Motor neuron (in vitro differentiated cells): Measurements from ENCODE around the gene CDK13. TPM values are rescaled to one million over a fixed set of nuclear protein-coding genes. Genes with fewer than 3 reads are reported as not detected.
"Not testable (repeated sequence)": the region's sequence is repeated elsewhere in the genome, so short reads cannot be mapped to it uniquely, and the experiment has no call there.

Experiments used
- ATAC-seq, 8 experiments: fragments of 200-7000 bp; cut with Tn5 transposase; replicated peaks in 6 of 8; 2 replicates each; pipeline ENCODE4 v1.8.0; 2021; ENCODE audit warnings: mild to moderate bottlenecking in 8 of 8, moderate library complexity in 8 of 8
- H3K27ac ChIP-seq, 2 donors: fragments of 250-450 bp; sonication (Bioruptor Pico); 2 replicates each; pipeline ENCODE4 v1.9.0; 2021; ENCODE audit warnings: antibody characterized with exemption in 2 of 2, mild to moderate bottlenecking in 2 of 2, moderate library complexity in 1 of 2
- H3K4me1 ChIP-seq, 2 donors: fragments of 250-450 bp; sonication (Bioruptor Pico); replicated peaks in 1 of 2; 2 replicates each; pipeline ENCODE4 v1.6.1; 2021; ENCODE audit warnings: antibody characterized with exemption in 2 of 2, mild to moderate bottlenecking in 2 of 2, moderate library complexity in 1 of 2
- H3K4me3 ChIP-seq, 5 donors: fragments of 250-450 bp; sonication (Bioruptor Pico); 2 replicates each; pipeline ENCODE4 v1.9.0; 2021; ENCODE audit warnings: antibody characterized with exemption in 5 of 5, mild to moderate bottlenecking in 5 of 5, moderate library complexity in 4 of 5
- WGBS, 10 experiments: fragments of 450-650 bp; shearing (Covaris generic); methylation state at CpG; one replicate each; pipeline ENCODE4 v1.0.0; 2022; 5-methylcytosine and 5-hydroxymethylcytosine counted together
- in situ Hi-C, 9 experiments: fragments of 400-800 bp; cut with MboI; loops; one replicate each; pipeline ENCODE4 v1.15.0; 2021; ENCODE audit warnings: low sequenced_read_pairs in 9 of 9, low pct_unique_long_range_greater_than_20kb in 2 of 9; ENCODE audit not compliant: unreplicated experiment in 9 of 9
- total RNA-seq, 8 experiments: library from RNA; unstranded; fragments of 300-600 nt; gene quantifications; 2 replicates each; pipeline versions ENCODE4 v1.2.3 to v1.2.4, GENCODE V29; 2022

CDK13 gene
- total RNA-seq, 8 experiments from 2014 or later: 36.7 to 97.9 (median 53.9) TPM

GRCh38 chr7:40097728-40098127, 147.7 kb downstream of the CDK13 start:
- ATAC-seq: no peak
- in situ Hi-C loops: no loop called here
- WGBS, 10 experiments: 60 to 100% (median 89%) methylated on average over 1 to 2 of the region's 2 CpGs; no CpG with 5 or more reads in 1 of the 10 experiments
- no peak overlapping the region for H3K4me3 ChIP-seq
- no peak overlapping the region for H3K27ac ChIP-seq
- no peaks in the 10 kb centered on the region for H3K4me1 ChIP-seq

GRCh38 chr7:40098810-40099209, 148.8 kb downstream of the CDK13 start:
- Histone ChIP-seq H3K4me3 (no peak overlapping the region), H3K4me1 (no peaks in the 10 kb centered on the region), H3K27ac (no peak overlapping the region)
- in situ Hi-C loops: no loop called here
- no peak for ATAC-seq

- in situ Hi-C loops: no loop called here
- no peak for ATAC-seq
- WGBS, 10 experiments: 76 to 100% (median 93%) methylated on average over 1 to 4 of the region's 4 CpGs
- H3K27ac ChIP-seq: no peak overlapping the region
- no peaks in the 10 kb centered on the region for H3K4me1 ChIP-seq
- no peak overlapping the region for H3K4me3 ChIP-seq
Observed at GRCh38 chr7:40099837-40100236, 149.8 kb downstream of the CDK13 start.

GRCh38 chr7:40101201-40101600, 151.1 kb downstream of the CDK13 start:
- Histone ChIP-seq H3K27ac (no peak overlapping the region), H3K4me3 (no peak overlapping the region), H3K4me1 (no peaks in the 10 kb centered on the region)
- in situ Hi-C loops: no loop called here
- 62 to 98% (median 90%) methylated on average over 1 to 3 of the region's 3 CpGs; no CpG with 5 or more reads in 1 of the 10 experiments for WGBS, 10 experiments
- no peak for ATAC-seq

GRCh38 chr7:40102897-40103296, 152.8 kb downstream of the CDK13 start:
- ATAC-seq: no peak
- H3K4me1 ChIP-seq: no peaks in the 10 kb centered on the region
- no peak overlapping the region for H3K4me3 ChIP-seq
- H3K27ac ChIP-seq: no peak overlapping the region
- in situ Hi-C loops: no loop called here
- 82 to 100% (median 96%) methylated on average over 1 to 2 of the region's 2 CpGs; no CpG with 5 or more reads in 2 of the 10 experiments for WGBS, 10 experiments

- no peak for ATAC-seq
- H3K4me3 ChIP-seq: no peak overlapping the region
- in situ Hi-C loops: no loop called here
- no peaks in the 10 kb centered on the region for H3K4me1 ChIP-seq
- H3K27ac ChIP-seq: no peak overlapping the region
- WGBS, 10 experiments: 58 to 100% (median 91%) methylated on average over 2 to 4 of the region's 4 CpGs
Observed at GRCh38 chr7:40105879-40106473, 155.9 kb downstream of the CDK13 start.

- no peak for ATAC-seq
- WGBS, 10 experiments: 83 to 100% (median 94%) methylated on average over 1 to 2 of the region's 2 CpGs; no CpG with 5 or more reads in 2 of the 10 experiments
- Histone ChIP-seq H3K27ac (no peak overlapping the region), H3K4me3 (no peak overlapping the region), H3K4me1 (peaks cover 4 to 9% of the 10 kb centered on the region in 2 donors)
- in situ Hi-C loops: no loop called here
Observed at GRCh38 chr7:40115936-40116335, 165.9 kb downstream of the CDK13 start.

GRCh38 chr7:40117199-40117598, 167.1 kb downstream of the CDK13 start:
- H3K4me3 ChIP-seq, in situ Hi-C loops, H3K4me1 ChIP-seq, H3K27ac ChIP-seq, ATAC-seq: not testable (repeated sequence)
- 87 to 100% (median 100%) methylated on average over 2 to 8 of the region's 9 CpGs; no CpG with 5 or more reads in 1 of the 10 experiments for WGBS, 10 experiments

GRCh38 chr7:40118201-40118600, 168.1 kb downstream of the CDK13 start:
- 81 to 100% (median 94%) methylated on average over 3 to 7 of the region's 7 CpGs; no CpG with 5 or more reads in 2 of the 10 experiments for whole genome bisulfite sequencing, 10 experiments

GRCh38 chr7:40120020-40120419, 170.0 kb downstream of the CDK13 start:
- H3K4me3 ChIP-seq: no peak overlapping the region
- WGBS, 10 experiments: 40 to 100% (median 70%) methylated on average over 1 to 5 of the region's 5 CpGs; no CpG with 5 or more reads in 2 of the 10 experiments
- ATAC-seq: peak in 5 of 8 experiments; percentile 62 to 83 (median 72)
- no peak overlapping the region for H3K27ac ChIP-seq
- peaks cover 4 to 9% of the 10 kb centered on the region in 2 donors for H3K4me1 ChIP-seq
- in situ Hi-C loops: no loop called here

More at GRCh38 chr7:40118201-40118600, 168.1 kb downstream of the CDK13 start:
- H3K27ac ChIP-seq, in situ Hi-C loops, H3K4me3 ChIP-seq, ATAC-seq, H3K4me1 ChIP-seq: not testable (repeated sequence)

- ATAC-seq, in situ Hi-C loops, H3K4me3 ChIP-seq, H3K27ac ChIP-seq, H3K4me1 ChIP-seq: not testable (repeated sequence)
- 91 to 100% (median 95%) methylated on average over 1 to 14 of the region's 14 CpGs for WGBS, 10 experiments
Observed at GRCh38 chr7:40122100-40122939, 172.3 kb downstream of the CDK13 start.

- no peak for ATAC-seq
- H3K27ac ChIP-seq: no peak overlapping the region
- H3K4me1 ChIP-seq: peaks cover 4 to 9% of the 10 kb centered on the region in 2 donors
- H3K4me3 ChIP-seq: no peak overlapping the region
- in situ Hi-C loops: no loop called here
- 60 to 100% methylated on average over 1 to 2 of the region's 2 CpGs; no CpG with 5 or more reads in 8 of the 10 experiments for WGBS, 10 experiments
Observed at GRCh38 chr7:40122940-40123254, 172.8 kb downstream of the CDK13 start.

GRCh38 chr7:40133561-40134427, 183.7 kb downstream of the CDK13 start:
- Histone ChIP-seq H3K4me3 (peak overlapping the region; percentile 62 to 97 (median 88)), H3K4me1 (peaks cover 7 to 8% of the 10 kb centered on the region in 2 donors), H3K27ac (peak overlapping the region; percentile 87 to 95)
- in situ Hi-C loops: no loop called here
- WGBS, 10 experiments: 0 to 1% (median 1%) methylated on average over 2 to 18 of the region's 36 CpGs
- ATAC-seq: peak; percentile 49 to 65 (median 61)
